ENCODE results near the gene ACYP2.

ACYP2 gene

GRCh38 chr2:54330926-54331835 is 215.8 kb downstream of the ACYP2 start:
- no peak for DNase-seq

GRCh38 chr2:54332386-54332785 is 217.0 kb downstream of the ACYP2 start:
- no peak for DNase-seq

- DNase-seq, result no peak
Measured at GRCh38 chr2:54336136-54336976, 220.9 kb downstream of the ACYP2 start.

- no peak for DNase-seq
Measured at GRCh38 chr2:54336977-54337255, 221.5 kb downstream of the ACYP2 start.

- DNase-seq, result no peak
Measured at GRCh38 chr2:54341656-54342055, 226.2 kb downstream of the ACYP2 start.

- no peak for DNase-seq
Measured at GRCh38 chr2:54342603-54343002, 227.2 kb downstream of the ACYP2 start.

- DNase-seq, result no peak
Measured at GRCh38 chr2:54347622-54348021, 232.2 kb downstream of the ACYP2 start.

- no peak for DNase-seq
Measured at GRCh38 chr2:54348646-54349045, 233.2 kb downstream of the ACYP2 start.

GRCh38 chr2:54350426-54350825 is 235.0 kb downstream of the ACYP2 start:
- DNase-seq, result no peak

GRCh38 chr2:54353216-54353615 is 237.8 kb downstream of the ACYP2 start:
- no peak for DNase-seq
